Fibroblast of villous mesenchyme (primary cell): ENCODE data around the gene FGD2. TPM values are rescaled to one million over a fixed set of nuclear protein-coding genes. Genes with fewer than 3 reads are reported as not detected.
"Not testable (repeated sequence)": the region's sequence is repeated elsewhere in the genome, so short reads cannot be mapped to it uniquely, and the experiment has no call there.

Experiments used
- DNase-seq: peaks from one replicate; pipeline ENCODE4 v3.0.0-alpha.2; 2010; ENCODE audit warnings: low read depth
- H3K4me3 ChIP-seq: 2 replicates; pipeline ENCODE4 v1.5.1; 2011; ENCODE audit warnings: low read depth, mild to moderate bottlenecking, low read length
- CTCF ChIP-seq: IDR thresholded peaks from 2 replicates; pipeline ENCODE4 v1.5.1; 2012; ENCODE audit warnings: low read depth, mild to moderate bottlenecking, low read length; ENCODE audit not compliant: insufficient read depth
- total RNA-seq: library from RNA; depleted of rRNA; stranded (reverse); fragments of >200 nt; gene quantifications from 2 replicates; pipeline ENCODE4 v1.2.3, GENCODE V29; 2012

FGD2 gene
- total RNA-seq, 1 donor: not detected

- no peak for DNase-seq
- H3K4me3 ChIP-seq: no peak overlapping the region
- no peak for TF ChIP-seq CTCF
Measured at GRCh38 chr6:36983538-36983937, 21.9 kb upstream of the FGD2 start.

GRCh38 chr6:36984581-36985416 lies 20.7 kb upstream of the FGD2 start:
- TF ChIP-seq CTCF: no peak
- peak; percentile 84 for DNase-seq
- H3K4me3 ChIP-seq: peak overlapping the region; percentile 80

GRCh38 chr6:36985417-36985807 lies 20.0 kb upstream of the FGD2 start:
- H3K4me3 ChIP-seq: peak overlapping the region; percentile 80
- TF ChIP-seq CTCF: no peak
- no peak for DNase-seq

- DNase-seq: peak; percentile 91
- no peak for TF ChIP-seq CTCF
- H3K4me3 ChIP-seq: peak within 1 kb of the TSS; percentile 80
Measured at GRCh38 chr6:36985808-36986703, 19.4 kb upstream of the FGD2 start, which contains the start of gene MTCH1. Gene MTCH1 (minus strand): TSS chr6:36986196. CDS start chr6:36986173, 23 bp downstream.

- no peak for TF ChIP-seq CTCF
- peak overlapping the region; percentile 80 for H3K4me3 ChIP-seq
- DNase-seq: no peak
Measured at GRCh38 chr6:36986704-36987047, 18.8 kb upstream of the FGD2 start.

- H3K4me3 ChIP-seq: no peak overlapping the region
- TF ChIP-seq CTCF: no peak
- no peak for DNase-seq
Measured at GRCh38 chr6:36989264-36989663, 16.2 kb upstream of the FGD2 start.

GRCh38 chr6:36990401-36990800 lies 15.1 kb upstream of the FGD2 start:
- not testable (repeated sequence) for H3K4me3 ChIP-seq, DNase-seq
